T-helper 2 cell treated with Interferon-gamma antibody and Interleukin-4, amounts not matched to agents 100 ng/mL and 5 ng/mL, for 36 hours (primary cell): Measurements from ENCODE around the gene NEK6. TPM values are rescaled to one million over a fixed set of nuclear protein-coding genes. Genes with fewer than 3 reads are reported as not detected.

Source experiments
- intact Hi-C: fragments of 100-400 bp; cut with micrococcal nuclease; formaldehyde crosslinking; loops from one replicate; pipeline ENCODE4 v1.15.1; 2023
- total RNA-seq: library from RNA; stranded (reverse); gene quantifications from 2 replicates; pipeline ENCODE4 v1.2.3, GENCODE V29; 2022

The NEK6 gene
- total RNA-seq, 1 donor from 2014 or later, result 28.6 TPM

DNA sequence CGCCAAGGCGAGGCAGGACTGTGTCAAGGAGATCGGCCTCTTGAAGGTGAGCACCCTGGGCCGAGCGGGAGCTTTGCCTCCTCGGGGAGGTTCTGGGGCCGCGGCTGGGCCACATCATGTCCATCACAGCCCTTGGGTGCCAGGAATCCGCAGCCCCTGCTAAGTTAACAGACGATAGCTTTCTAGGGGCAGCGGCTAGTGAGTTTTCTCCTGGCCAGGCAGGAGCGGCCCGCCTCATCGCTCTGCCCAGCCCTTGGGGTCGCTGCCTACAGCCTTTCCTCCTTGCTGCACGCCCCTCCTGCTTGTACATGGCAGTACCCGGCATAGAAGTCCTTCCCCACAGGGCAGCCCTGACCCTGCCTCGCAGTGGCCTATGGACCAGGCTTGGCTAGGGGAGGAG, 56.2 kb downstream of the NEK6 start:
- intact Hi-C loops, result no loop called here

GRCh38 chr9:124315882-124316281, 58.1 kb downstream of the NEK6 start:
- intact Hi-C loops, result no loop called here

DNA sequence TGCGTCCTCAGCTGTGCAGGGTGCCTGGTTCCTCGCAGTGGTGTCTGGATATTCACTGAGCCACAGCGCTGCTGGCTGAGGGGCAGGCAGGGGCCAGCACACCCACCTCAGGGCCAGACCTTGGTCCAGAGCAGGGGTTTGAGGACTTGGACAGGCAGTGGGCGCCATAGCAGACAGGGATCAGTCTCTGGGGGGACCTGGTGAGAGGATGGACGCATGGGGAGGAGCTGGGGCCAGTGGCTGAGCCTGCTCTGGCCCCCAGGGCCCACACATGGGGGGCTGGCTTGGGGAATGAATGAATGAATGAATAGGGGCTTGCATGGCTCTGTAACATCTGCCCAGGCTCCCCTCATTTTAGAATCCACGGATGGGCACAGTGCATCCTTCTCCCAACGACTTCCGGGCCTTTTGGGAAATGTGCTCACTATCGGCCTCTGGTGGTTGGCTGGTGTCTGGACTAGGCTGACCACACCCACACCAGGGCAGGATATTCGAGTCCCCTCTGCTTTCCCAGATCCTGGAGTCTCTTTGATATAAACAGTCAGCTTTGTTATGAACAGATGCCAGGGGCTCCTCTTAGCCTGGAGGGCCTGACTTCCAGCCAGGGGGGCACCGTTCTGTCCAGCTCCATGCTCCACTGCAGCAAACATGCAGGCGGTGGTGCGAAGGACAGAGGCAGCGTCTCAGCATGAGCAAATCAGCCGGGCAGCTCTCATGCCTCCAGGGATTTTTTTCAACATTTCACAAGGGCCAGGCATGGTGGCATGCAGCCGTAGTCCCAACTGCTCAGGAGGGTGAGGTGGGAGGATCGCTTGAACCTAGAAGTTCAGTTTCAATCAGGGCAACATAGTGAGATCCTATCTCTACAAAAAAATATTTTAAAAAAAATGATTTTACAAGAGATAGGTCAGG, 62.6 kb downstream of the NEK6 start:
- intact Hi-C loops, result loop anchor here (1.0 kb wide), 1 partner anchor 193 kb away; no protein-coding TSS in a partner anchor

DNA sequence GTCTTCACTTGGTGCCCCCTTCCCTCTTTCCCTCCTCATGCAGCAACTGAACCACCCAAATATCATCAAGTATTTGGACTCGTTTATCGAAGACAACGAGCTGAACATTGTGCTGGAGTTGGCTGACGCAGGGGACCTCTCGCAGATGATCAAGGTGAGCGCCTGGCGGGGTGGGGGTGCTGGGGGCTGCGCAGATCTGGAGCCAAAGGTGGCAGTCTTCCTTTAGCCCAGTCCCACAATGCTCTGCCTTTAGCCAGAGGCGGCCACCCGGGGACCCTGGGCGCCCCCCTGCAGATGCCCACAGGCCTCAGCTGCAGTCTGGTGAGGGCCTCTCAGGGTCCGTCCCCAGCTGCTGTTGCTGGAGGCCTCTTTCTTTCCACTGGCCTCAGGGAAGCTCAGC, 63.7 kb downstream of the NEK6 start:
- intact Hi-C loops, result no loop called here

DNA sequence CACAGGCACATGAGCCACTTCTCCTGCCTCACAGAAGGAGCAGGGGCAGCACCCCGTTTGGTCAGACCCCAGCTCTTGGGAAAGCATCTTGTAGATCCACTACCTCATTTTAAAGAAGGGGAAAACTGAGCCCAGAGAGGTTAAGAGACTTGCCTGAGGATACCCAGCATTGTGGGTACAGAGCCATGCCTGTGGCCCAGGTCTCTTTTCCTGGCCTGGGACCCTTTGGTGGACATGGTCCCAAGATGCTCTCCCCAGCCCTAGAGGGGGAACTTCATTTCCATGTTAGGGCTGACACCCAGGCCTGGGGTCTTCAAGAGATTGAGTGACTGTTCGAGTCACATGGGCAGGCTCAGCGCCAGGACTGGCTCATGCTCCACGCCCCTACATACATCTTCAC, 64.2 kb downstream of the NEK6 start:
- intact Hi-C loops, result no loop called here

GRCh38 chr9:124322618-124323432, 65.1 kb downstream of the NEK6 start:
- intact Hi-C loops, result no loop called here

DNA sequence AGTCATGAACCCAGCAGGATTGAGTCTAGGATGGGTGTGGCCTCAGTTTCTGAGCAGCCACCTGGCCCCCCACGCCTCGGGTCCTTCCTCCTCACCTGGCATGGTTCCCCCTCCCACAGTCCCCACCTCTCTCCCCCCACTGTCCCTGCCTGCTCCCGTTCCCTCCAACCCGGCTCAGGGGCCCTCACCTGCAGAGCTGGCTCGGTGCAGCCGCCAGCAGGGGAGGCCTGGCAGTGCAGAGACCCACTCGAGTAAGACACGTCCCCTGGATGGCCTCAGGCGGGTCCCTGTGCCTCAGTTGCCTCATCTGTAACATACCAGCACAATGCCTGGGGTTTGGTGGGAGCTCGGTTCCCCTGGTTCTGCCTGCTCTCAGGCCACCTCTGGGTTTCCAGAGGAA, 66.2 kb downstream of the NEK6 start:
- intact Hi-C loops, result no loop called here

- intact Hi-C loops, result no loop called here
These were observed 68.1 kb downstream of the NEK6 start for GRCh38 chr9:124325816-124326215.

DNA sequence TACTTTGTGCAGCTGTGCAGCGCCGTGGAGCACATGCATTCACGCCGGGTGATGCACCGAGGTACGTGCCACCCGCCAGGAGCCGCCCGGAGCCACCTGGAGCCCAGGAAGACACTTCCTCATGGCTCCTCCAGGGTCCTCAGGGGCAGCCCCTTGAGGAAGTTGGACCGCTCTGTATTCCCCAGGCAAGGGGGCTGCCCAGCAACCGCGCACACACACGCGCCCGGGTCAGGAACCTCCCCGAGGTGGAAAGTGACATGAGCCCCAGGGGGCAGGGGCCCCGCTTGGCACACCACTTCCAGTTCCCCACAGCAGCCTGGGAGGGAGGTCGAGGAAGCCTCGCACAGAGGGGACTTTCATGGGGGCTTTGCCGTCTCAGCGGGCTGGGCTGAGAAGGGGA, 68.6 kb downstream of the NEK6 start:
- intact Hi-C loops, result no loop called here

DNA sequence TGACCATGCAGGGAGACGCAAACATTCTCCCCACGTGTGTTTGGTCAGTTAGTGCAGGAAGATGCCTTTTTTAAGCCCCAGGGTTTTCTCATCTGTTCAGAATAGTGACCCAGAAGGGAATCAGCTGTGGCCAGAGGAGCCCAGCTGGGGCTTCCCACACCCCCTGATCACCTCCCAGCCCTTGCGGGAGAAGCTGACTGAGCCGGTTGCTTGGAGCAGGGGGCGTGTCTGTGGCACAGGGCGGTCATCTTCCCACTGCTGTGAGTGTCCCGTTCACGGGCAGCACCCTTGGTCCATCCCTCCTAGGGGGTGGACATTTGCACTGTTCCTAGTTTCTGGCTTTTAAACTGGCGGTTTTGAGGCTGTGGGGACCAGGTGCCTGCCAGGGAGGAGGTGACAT, 69.7 kb downstream of the NEK6 start:
- intact Hi-C loops, result no loop called here

- intact Hi-C loops, result no loop called here
These were observed 70.5 kb downstream of the NEK6 start for GRCh38 chr9:124328285-124328684.

- intact Hi-C loops, result no loop called here
These were observed 71.5 kb downstream of the NEK6 start for GRCh38 chr9:124329206-124329792.

DNA sequence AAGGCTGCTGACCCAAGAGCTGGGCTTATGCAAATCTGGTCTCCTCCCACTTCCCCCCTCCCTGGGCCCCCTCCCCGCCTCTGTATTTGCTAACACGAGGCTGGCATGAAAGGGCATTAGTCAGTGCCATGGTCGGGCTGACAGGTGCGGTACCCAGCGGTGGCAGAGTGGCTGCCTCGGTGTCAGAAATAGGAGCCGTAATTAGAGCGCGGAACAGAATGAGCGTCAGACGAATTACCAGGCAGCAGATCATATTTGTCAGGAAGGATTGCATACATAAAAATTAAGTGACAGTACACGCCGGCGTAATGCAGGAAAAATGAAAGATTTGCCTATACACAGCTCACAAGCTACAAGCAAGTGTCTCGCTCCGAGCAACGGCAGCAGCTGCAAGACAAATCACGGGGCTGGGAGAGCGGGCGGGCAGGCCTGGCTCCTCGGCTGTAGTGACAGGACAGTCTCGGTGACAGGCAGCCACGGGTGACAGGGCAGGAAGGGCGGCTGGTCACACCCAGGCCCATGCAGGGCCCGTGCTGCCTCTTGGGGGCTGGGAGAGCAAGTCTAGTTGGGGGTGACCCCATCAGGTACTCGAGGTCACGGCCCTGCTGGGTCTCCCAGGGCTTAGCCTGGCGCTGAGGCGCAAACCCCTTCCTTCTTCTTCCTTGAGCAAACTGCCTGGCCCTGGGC, 72.4 kb downstream of the NEK6 start:
- intact Hi-C loops, result no loop called here

DNA sequence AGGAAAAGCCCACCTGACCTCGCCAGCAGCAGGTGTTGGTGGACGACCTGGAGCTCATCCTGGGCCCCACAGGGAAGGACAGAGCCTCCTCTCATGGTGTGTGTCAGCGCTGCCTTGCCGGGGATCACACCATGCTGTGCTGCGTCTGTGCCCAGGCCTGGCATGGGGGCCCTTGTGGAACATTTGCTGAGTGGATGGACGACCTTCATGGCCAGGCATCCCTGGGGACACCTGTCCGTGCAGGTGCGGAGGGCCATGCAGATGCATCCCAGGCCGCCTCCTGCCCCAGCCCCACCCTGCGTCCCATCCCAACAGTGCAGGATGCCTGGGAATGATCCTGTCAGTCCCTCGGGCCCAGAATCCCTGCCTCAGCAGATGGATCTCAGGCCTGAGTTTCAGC, 73.8 kb downstream of the NEK6 start:
- intact Hi-C loops, result no loop called here

DNA sequence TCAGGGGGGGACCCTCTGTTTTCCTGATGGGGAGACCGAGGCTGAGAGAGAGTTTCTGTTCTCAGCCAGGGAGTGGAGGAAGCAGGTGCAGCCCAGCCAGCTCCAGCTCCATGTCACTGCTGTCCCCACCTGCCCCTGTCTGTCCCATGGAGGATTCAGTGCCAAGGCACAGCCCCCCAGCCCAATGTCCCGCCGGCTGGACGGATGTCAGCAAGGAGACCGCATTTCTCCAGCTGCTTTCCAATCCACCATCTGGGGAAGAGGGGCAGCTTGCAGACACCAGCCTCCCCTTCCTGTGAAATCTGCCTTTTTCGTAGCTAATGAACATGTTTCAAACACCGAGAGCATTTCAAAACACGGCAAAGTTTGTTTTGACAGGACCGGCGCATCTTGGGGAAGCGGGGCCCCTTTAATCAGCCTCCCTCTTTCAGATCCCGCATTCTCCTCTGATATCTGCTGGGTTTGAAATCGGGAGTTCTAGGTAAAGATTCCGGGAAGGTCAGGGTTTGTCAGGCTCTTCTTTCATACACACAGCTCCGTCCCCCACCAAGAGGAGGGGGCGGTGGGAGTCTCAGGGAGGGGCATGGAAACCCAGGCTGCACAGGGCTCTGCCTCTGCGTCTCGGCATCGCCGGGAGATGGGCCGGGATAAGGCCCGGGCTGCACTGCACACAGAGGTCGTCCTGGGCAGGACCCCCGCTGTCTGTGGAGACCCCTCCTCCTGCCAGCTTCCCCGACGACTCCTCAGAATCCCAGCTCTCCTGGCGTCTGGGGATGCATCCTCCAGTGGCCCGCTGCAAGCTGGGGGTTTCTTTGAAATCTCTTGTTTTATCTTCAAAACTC, 74.8 kb downstream of the NEK6 start:
- intact Hi-C loops, result no loop called here

DNA sequence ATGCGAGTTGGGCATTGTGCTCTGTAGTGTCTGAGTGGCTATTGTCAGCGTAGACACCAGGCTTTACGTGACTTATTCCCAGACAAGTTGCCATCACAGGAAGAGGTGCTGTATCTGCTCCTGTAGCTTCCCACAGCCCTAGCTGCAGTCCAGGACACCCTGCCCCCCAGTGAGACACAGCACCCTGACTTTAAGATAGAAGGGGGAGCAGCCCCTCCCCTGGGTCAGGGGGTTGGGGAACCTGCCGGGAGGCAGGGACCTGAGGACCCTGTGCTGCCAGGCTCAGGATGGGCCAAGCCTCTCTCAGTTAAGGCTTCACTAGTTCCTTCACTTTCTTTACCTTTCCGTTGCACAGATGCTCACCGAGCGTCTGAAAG, 75.4 kb downstream of the NEK6 start:
- intact Hi-C loops, result no loop called here

DNA sequence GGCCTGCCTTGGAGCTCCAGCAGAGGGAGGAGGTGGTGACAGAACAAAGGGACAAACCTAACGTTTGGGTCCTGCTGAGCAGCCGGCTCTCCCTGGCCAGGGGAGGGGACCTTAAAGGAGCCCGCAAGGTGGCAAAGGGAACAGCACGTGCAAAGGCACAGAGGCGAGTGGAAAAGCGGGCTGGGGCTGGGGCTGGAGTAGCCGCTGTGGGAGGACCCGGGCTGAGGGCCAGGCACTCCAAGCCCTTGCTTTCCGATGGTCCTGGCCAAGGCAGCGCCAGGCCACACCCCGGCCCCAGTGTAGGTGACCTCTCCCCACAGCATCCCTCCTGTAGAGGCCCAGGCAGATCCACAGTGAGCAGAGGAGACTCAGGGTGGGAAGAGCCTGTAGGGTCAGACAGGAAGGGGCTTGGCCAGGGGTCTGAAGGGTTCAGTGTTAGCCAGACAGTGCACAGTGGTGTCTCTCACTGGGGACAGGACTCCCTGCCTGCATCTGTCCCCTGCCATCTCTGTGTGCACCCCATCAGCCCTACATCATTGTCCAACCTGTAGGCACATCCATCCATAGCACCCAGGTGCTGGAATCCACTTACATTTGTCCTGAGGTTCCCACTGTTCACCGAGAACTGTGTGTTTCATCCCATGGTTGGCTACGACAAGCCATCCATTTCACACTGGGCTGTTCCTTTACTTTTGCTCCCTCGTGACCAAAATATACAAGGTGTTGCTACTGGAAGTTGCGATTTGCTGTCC, 77.0 kb downstream of the NEK6 start:
- intact Hi-C loops, result no loop called here

GRCh38 chr9:124335320-124335707, 77.6 kb downstream of the NEK6 start:
- intact Hi-C loops, result no loop called here

DNA sequence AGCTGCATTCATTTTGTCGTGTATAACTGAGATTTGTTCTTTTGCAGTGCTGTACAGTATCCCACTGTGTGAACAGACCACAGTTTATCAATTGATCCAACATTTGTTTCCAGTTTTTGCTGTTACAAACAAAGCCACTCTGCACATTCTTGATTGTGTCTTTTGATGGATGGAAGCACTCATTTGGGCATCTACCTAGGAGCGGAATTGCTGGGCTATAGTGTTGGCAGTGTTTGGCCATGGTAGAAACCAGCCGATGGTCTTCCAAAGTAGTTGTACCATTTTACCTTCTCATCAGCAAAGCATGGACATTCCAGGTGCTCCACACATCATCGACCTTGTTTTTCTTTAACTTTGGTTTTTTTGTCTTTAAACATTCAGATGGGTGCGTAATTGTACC, 79.8 kb downstream of the NEK6 start:
- intact Hi-C loops, result no loop called here

- intact Hi-C loops, result no loop called here
These were observed 81.9 kb downstream of the NEK6 start for GRCh38 chr9:124339603-124340146.
